Forelimb muscle (tissue), 1 donor: ENCODE data around the gene NR2C2. TPM values are rescaled to one million over a fixed set of nuclear protein-coding genes. Genes with fewer than 3 reads are reported as not detected.
"Not testable (repeated sequence)": the region's sequence is repeated elsewhere in the genome, so short reads cannot be mapped to it uniquely, and the experiment has no call there.

ENCODE experiments used
- DNase-seq: peaks from one replicate; pipeline ENCODE4 v3.0.0-alpha.2; 2013; ENCODE audit warnings: low read depth
- polyA plus RNA-seq: library from polyadenylated mRNA; unstranded; fragments of 120-200 nt; gene quantifications from one replicate; pipeline ENCODE4 v1.2.1, GENCODE V29; 2013; ENCODE audit not compliant: insufficient read length

The NR2C2 gene
- polyA plus RNA-seq, 1 donor = 34.2 TPM

GRCh38 chr3:14957925-14958324 is 10.5 kb downstream of the NR2C2 start:
- DNase-seq = no peak

GRCh38 chr3:14959359-14959943 is 12.1 kb downstream of the NR2C2 start:
- DNase-seq = no peak

- DNase-seq = no peak
Observed at GRCh38 chr3:14962762-14963161, 15.4 kb downstream of the NR2C2 start.

- DNase-seq = no peak
Observed at GRCh38 chr3:14967285-14967684, 19.9 kb downstream of the NR2C2 start.

- no peak for DNase-seq
Observed at GRCh38 chr3:14969671-14970070, 22.3 kb downstream of the NR2C2 start.

GRCh38 chr3:14976317-14976716 is 28.9 kb downstream of the NR2C2 start:
- DNase-seq = no peak

- no peak for DNase-seq
Observed at GRCh38 chr3:14980689-14981088, 33.3 kb downstream of the NR2C2 start.

GRCh38 chr3:14984581-14985113 is 37.3 kb downstream of the NR2C2 start:
- no peak for DNase-seq

GRCh38 chr3:14988988-14989394 is 41.6 kb downstream of the NR2C2 start:
- no peak for DNase-seq

GRCh38 chr3:14989943-14990779 is 42.8 kb downstream of the NR2C2 start:
- no peak for DNase-seq

GRCh38 chr3:14990780-14991148 is 43.4 kb downstream of the NR2C2 start:
- DNase-seq = no peak

- DNase-seq = no peak
Observed at GRCh38 chr3:14991151-14991742, 43.9 kb downstream of the NR2C2 start.

- no peak for DNase-seq
Observed at GRCh38 chr3:14991818-14992612, 44.6 kb downstream of the NR2C2 start.

GRCh38 chr3:14997941-14998340 is 50.6 kb downstream of the NR2C2 start:
- DNase-seq = no peak

- DNase-seq = not testable (repeated sequence)
Observed at GRCh38 chr3:14999182-14999581, 51.8 kb downstream of the NR2C2 start.

GRCh38 chr3:15007681-15008141 is 60.3 kb downstream of the NR2C2 start:
- no peak for DNase-seq

- DNase-seq = no peak
Observed at GRCh38 chr3:15009167-15009566, 61.8 kb downstream of the NR2C2 start.

- no peak for DNase-seq
Observed at GRCh38 chr3:15010664-15011063, 63.3 kb downstream of the NR2C2 start.

GRCh38 chr3:15011174-15011573 is 63.8 kb downstream of the NR2C2 start:
- DNase-seq = no peak

GRCh38 chr3:15014606-15015328 is 67.4 kb downstream of the NR2C2 start:
- DNase-seq = no peak

- no peak for DNase-seq
Observed at GRCh38 chr3:15015456-15015855, 68.1 kb downstream of the NR2C2 start.
